ENCODE measurements around the gene SND1.

GRCh38 chr7:127950233-127950935 is 298.4 kb downstream of the SND1 start:
- TF ChIP-seq CTCF (IDR thresholded peaks at IDR 0.05), result no peak
- no peak for TF ChIP-seq POLR2A (IDR thresholded peaks at IDR 0.05)
